H9 (cell line): ENCODE data around the gene TECPR2. TPM values are rescaled to one million over a fixed set of nuclear protein-coding genes. Genes with fewer than 3 reads are reported as not detected.
A peak's percentile ranks its signal among the peaks of the same experiment; 100 is the strongest.

Source experiments
- DNase-seq: peaks from one replicate; pipeline ENCODE4 v3.0.0-alpha.2; 2017
- H2AFZ ChIP-seq: one replicate; pipeline ENCODE4 v1.6.1; 2013; ENCODE audit warnings: mild to moderate bottlenecking, low read length, control low read depth, moderate library complexity
- H2AK5ac ChIP-seq: 2 replicates; pipeline ENCODE4 v1.6.1; 2013; ENCODE audit warnings: low read length, control low read depth, mixed read lengths; ENCODE audit not compliant: insufficient read length
- H2BK120ac ChIP-seq: one replicate; pipeline ENCODE4 v1.6.1; 2013; ENCODE audit warnings: low read depth, mild to moderate bottlenecking, low read length, control low read depth, inconsistent platforms; ENCODE audit not compliant: poor library complexity, severe bottlenecking
- H2BK12ac ChIP-seq: 2 replicates; pipeline ENCODE4 v1.6.1; 2013; ENCODE audit warnings: low read length, control low read depth, mixed read lengths, low read depth; ENCODE audit not compliant: insufficient read length
- H2BK15ac ChIP-seq: 2 replicates; pipeline ENCODE4 v1.6.1; 2013; ENCODE audit warnings: low read depth, low read length, control low read depth
- H2BK20ac ChIP-seq: one replicate; pipeline ENCODE4 v1.6.1; 2013; ENCODE audit warnings: low read depth, mild to moderate bottlenecking, low read length, control low read depth, inconsistent platforms; ENCODE audit not compliant: poor library complexity, severe bottlenecking
- H2BK5ac ChIP-seq: 2 replicates; pipeline ENCODE4 v1.6.1; 2013; ENCODE audit warnings: low read length, control low read depth, mixed read lengths; ENCODE audit not compliant: insufficient read length
- H3K14ac ChIP-seq: 2 replicates; pipeline ENCODE4 v1.6.1; 2013; ENCODE audit warnings: low read length, control low read depth; ENCODE audit not compliant: insufficient read depth
- H3K18ac ChIP-seq: 2 replicates; pipeline ENCODE4 v1.6.1; 2013; ENCODE audit warnings: low read depth, mild to moderate bottlenecking, mixed read lengths, low read length, control low read depth; ENCODE audit not compliant: insufficient read length
- H3K23ac ChIP-seq: 2 replicates; pipeline ENCODE4 v1.6.1; 2013; ENCODE audit warnings: low read length, control low read depth, mixed read lengths, low read depth; ENCODE audit not compliant: insufficient read length
- H3K23me2 ChIP-seq: 2 replicates; pipeline ENCODE4 v1.6.1; 2013; ENCODE audit warnings: low read depth, mild to moderate bottlenecking, mixed read lengths, low read length, control low read depth; ENCODE audit not compliant: insufficient read length, poor library complexity, severe bottlenecking
- H3K27ac ChIP-seq: 2 replicates; pipeline ENCODE4 v1.5.1; 2013; ENCODE audit warnings: low read length, control low read depth, mixed read lengths, low read depth; ENCODE audit not compliant: insufficient read length
- H3K27me3 ChIP-seq: 2 replicates; pipeline ENCODE4 v1.6.1; 2013; ENCODE audit warnings: low read length, control low read depth, inconsistent platforms; ENCODE audit not compliant: insufficient read depth
- H3K4ac ChIP-seq: 2 replicates; pipeline ENCODE4 v1.6.1; 2013; ENCODE audit warnings: low read depth, mild to moderate bottlenecking, control low read depth, inconsistent platforms, low read length, moderate library complexity
- H3K4me1 ChIP-seq: 2 replicates; pipeline ENCODE4 v1.6.1; 2013; ENCODE audit warnings: low read length, control low read depth, inconsistent platforms; ENCODE audit not compliant: insufficient read depth
- H3K4me2 ChIP-seq: 2 replicates; pipeline ENCODE4 v1.6.1; 2013; ENCODE audit warnings: low read length, control low read depth, mixed read lengths; ENCODE audit not compliant: insufficient read length, insufficient read depth
- H3K56ac ChIP-seq: 2 replicates; pipeline ENCODE4 v1.6.1; 2013; ENCODE audit warnings: low read depth, mild to moderate bottlenecking, mixed read lengths, low read length, control low read depth; ENCODE audit not compliant: insufficient read length
- H3K79me1 ChIP-seq: 2 replicates; pipeline ENCODE4 v1.6.1; 2013; ENCODE audit warnings: low read depth, mild to moderate bottlenecking, moderate library complexity, low read length, control low read depth, inconsistent platforms; ENCODE audit not compliant: insufficient read depth, poor library complexity, severe bottlenecking
- H3K79me2 ChIP-seq: 2 replicates; pipeline ENCODE4 v1.6.1; 2013; ENCODE audit warnings: low read length, control low read depth, inconsistent platforms; ENCODE audit not compliant: insufficient read depth
- H3K9ac ChIP-seq: 2 replicates; pipeline ENCODE4 v1.6.1; 2013; ENCODE audit warnings: low read length, control low read depth, mixed read lengths; ENCODE audit not compliant: insufficient read length; ENCODE audit errors: extremely low read depth
- H3K9me3 ChIP-seq: one replicate; pipeline ENCODE4 v1.6.1; 2013; ENCODE audit warnings: low read depth, low read length, inconsistent platforms; ENCODE audit not compliant: control insufficient read depth
- H3T11ph ChIP-seq: one replicate; pipeline ENCODE4 v1.6.1; 2013; ENCODE audit warnings: mild to moderate bottlenecking, low read length, control low read depth, inconsistent platforms
- H4K20me1 ChIP-seq: one replicate; pipeline ENCODE4 v1.6.1; 2013; ENCODE audit not compliant: control insufficient read depth, insufficient read length, insufficient read depth
- H4K5ac ChIP-seq: 2 replicates; pipeline ENCODE4 v1.6.1; 2013; ENCODE audit warnings: low read depth, mild to moderate bottlenecking, mixed read lengths, low read length, control low read depth; ENCODE audit not compliant: insufficient read length
- H4K8ac ChIP-seq: replicated peaks from 2 replicates; pipeline ENCODE4 v1.6.1; 2013; ENCODE audit warnings: low read length, control low read depth, mixed read lengths, low read depth; ENCODE audit not compliant: insufficient read length
- H4K91ac ChIP-seq: 2 replicates; pipeline ENCODE4 v1.6.1; 2013; ENCODE audit warnings: low read depth, mild to moderate bottlenecking, moderate library complexity, mixed read lengths, low read length, control low read depth; ENCODE audit not compliant: insufficient read length
- H3K27ac Mint-ChIP-seq, 3 experiments: 2 replicates in 2 of 3; 3 replicates in 1 of 3; pipeline ENCODE4 v1.8.0; 2020 to 2021; ENCODE audit warnings: mixed read lengths in 3 of 3, mild to moderate bottlenecking in 1 of 3, moderate library complexity in 1 of 3
- H3K27me3 Mint-ChIP-seq: 2 replicates; pipeline ENCODE4 v1.8.0; 2021; ENCODE audit warnings: low read depth, mild to moderate bottlenecking, moderate library complexity, mixed read lengths
- H3K36me3 Mint-ChIP-seq, 3 experiments: 2 replicates in 2 of 3; 3 replicates in 1 of 3; pipeline ENCODE4 v1.8.0; 2020 to 2021; ENCODE audit warnings: low read depth in 3 of 3, mixed read lengths in 3 of 3; ENCODE audit not compliant: insufficient read depth in 1 of 3
- H3K4me1 Mint-ChIP-seq, 2 experiments: 2 replicates each; pipeline ENCODE4 v1.8.0; 2020; ENCODE audit warnings: mixed read lengths in 2 of 2
- H3K4me3 Mint-ChIP-seq, 2 experiments: 2 replicates in 1 of 2; 3 replicates in 1 of 2; pipeline ENCODE4 v1.8.0; 2020 to 2021; ENCODE audit warnings: mild to moderate bottlenecking in 2 of 2, mixed read lengths in 2 of 2, moderate library complexity in 1 of 2
- H3K9me3 Mint-ChIP-seq, 2 experiments: 2 replicates in 1 of 2; 3 replicates in 1 of 2; pipeline ENCODE4 v1.8.0; 2020; ENCODE audit warnings: mild to moderate bottlenecking in 2 of 2, mixed read lengths in 2 of 2, moderate library complexity in 1 of 2
- WGBS: extraction: QIAGEN DNeasy Blood & Tissue Kit; methylation state at CpG from one replicate; pipeline ENCODE4 v1.1.7; 2013; ENCODE audit warnings: missing lambda C conversion rate, low lambda C conversion rate, mixed read lengths; ENCODE audit not compliant: insufficient read length; ENCODE audit errors: extremely low coverage; 5-methylcytosine and 5-hydroxymethylcytosine counted together
- total RNA-seq: library from RNA; stranded (reverse); gene quantifications from 2 replicates; pipeline ENCODE4 v1.2.1, GENCODE V29; 2021
- TF ChIP-seq, protein P1 (sequence below): fragments of 200-600 bp; sonication (generic); conservative IDR thresholded peaks from 3 replicates; pipeline ENCODE4 v1.8.0; 2021; ENCODE audit warnings: antibody characterized with exemption, mild to moderate bottlenecking

Gene TECPR2
- total RNA-seq, 1 experiment from 2014 or later: 15.4 TPM

DNA sequence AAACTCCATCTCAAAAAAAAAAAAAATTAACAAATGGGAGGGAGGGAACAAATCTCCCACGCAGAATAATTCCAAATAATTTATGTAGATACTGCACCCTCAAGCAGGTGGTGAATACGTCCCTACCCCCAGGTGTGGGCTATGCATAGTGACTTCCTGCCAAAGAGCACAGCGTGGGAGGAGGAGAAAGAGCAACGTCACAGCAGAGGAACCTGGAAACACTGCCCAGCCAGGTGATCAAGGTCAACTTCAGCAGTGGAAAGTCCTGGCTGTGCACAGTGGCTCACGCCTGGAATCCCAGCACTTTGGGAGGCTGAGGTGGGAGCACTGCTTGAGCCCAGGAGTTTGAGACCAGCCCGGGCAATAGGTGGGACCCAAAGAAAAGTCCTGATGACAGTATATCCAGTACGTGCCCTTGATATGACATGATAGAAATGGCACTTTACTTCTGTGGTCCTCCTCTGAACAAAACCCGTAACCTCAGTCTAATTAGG, 9.6 kb upstream of the TECPR2 start:
- Histone ChIP-seq H3K79me2 (no peaks in the 10 kb centered on the region), H3K18ac (no peak overlapping the region), H3K4me1 (no peaks in the 10 kb centered on the region), H3K56ac (no peak overlapping the region), H3K27me3 (no peaks in the 10 kb centered on the region), H2AK5ac (no peak overlapping the region), H3T11ph (no peak overlapping the region), H2BK5ac (no peak overlapping the region), H4K91ac (no peak overlapping the region), H3K4me2 (no peak overlapping the region), H3K9me3 (no peaks in the 10 kb centered on the region), H4K20me1 (no peaks in the 10 kb centered on the region), H3K23ac (no peak overlapping the region), H2BK20ac (no peak overlapping the region), H3K27ac (no peak overlapping the region), H3K14ac (no peak overlapping the region), H3K9ac (no peak overlapping the region), H2BK12ac (no peak overlapping the region), H3K79me1 (no peaks in the 10 kb centered on the region), H4K8ac (no peak overlapping the region), H3K4ac (no peak overlapping the region), H2AFZ (no peak overlapping the region), H3K23me2 (no peaks in the 10 kb centered on the region), H2BK15ac (no peak overlapping the region), H4K5ac (no peak overlapping the region), H2BK120ac (no peak overlapping the region)
- peak overlapping the region in 1 of 3 experiments; percentile 67; a peak in 2 of 7 replicates for H3K27ac Mint-ChIP-seq
- no peak overlapping the region for H3K4me3 Mint-ChIP-seq
- H3K36me3 Mint-ChIP-seq: peaks cover 19 to 69% (median 33%) of the 10 kb centered on the region in 3 experiments; a peak in 6 of 7 replicates
- no peaks in the 10 kb centered on the region for H3K9me3 Mint-ChIP-seq
- DNase-seq: no peak
- no peaks in the 10 kb centered on the region for H3K27me3 Mint-ChIP-seq
- no CpG with 5 or more reads among the region's 8 CpGs for WGBS
- TF ChIP-seq, protein P1, sequence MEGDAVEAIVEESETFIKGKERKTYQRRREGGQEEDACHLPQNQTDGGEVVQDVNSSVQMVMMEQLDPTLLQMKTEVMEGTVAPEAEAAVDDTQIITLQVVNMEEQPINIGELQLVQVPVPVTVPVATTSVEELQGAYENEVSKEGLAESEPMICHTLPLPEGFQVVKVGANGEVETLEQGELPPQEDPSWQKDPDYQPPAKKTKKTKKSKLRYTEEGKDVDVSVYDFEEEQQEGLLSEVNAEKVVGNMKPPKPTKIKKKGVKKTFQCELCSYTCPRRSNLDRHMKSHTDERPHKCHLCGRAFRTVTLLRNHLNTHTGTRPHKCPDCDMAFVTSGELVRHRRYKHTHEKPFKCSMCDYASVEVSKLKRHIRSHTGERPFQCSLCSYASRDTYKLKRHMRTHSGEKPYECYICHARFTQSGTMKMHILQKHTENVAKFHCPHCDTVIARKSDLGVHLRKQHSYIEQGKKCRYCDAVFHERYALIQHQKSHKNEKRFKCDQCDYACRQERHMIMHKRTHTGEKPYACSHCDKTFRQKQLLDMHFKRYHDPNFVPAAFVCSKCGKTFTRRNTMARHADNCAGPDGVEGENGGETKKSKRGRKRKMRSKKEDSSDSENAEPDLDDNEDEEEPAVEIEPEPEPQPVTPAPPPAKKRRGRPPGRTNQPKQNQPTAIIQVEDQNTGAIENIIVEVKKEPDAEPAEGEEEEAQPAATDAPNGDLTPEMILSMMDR: no peak
- no peaks in the 10 kb centered on the region for H3K4me1 Mint-ChIP-seq
